ENCODE data around the gene VPS41. TPM values are rescaled to one million over a fixed set of nuclear protein-coding genes. Genes with fewer than 3 reads are reported as not detected.

VPS41 gene
- polyA plus RNA-seq, 1 donor: 33.8 TPM

Other genes starting within 250 kb of the VPS41 start
- not detected for gene POU6F2, start 68.7 kb upstream of the VPS41 start, polyA plus RNA-seq (ENCODE audit: insufficient read length)